ENCODE results near the gene STYXL2.

The STYXL2 gene

GRCh38 chr1:167105271-167106118, 11.6 kb downstream of the STYXL2 start:
- no peak for DNase-seq (ENCODE audit: low read depth)
- no peak overlapping the region for H3K4me3 ChIP-seq (replicated peaks; ENCODE audit: low read depth, low read length)
- TF ChIP-seq CTCF (IDR thresholded peaks at IDR 0.05; ENCODE audit: low read length, missing control alignments): no peak

- no peak for DNase-seq (ENCODE audit: low read depth)
- no peak overlapping the region for H3K4me3 ChIP-seq (replicated peaks; ENCODE audit: low read depth, low read length)
- no peak for TF ChIP-seq CTCF (IDR thresholded peaks at IDR 0.05; ENCODE audit: low read length, missing control alignments)
Measured at GRCh38 chr1:167106119-167106461, 12.2 kb downstream of the STYXL2 start.

DNA sequence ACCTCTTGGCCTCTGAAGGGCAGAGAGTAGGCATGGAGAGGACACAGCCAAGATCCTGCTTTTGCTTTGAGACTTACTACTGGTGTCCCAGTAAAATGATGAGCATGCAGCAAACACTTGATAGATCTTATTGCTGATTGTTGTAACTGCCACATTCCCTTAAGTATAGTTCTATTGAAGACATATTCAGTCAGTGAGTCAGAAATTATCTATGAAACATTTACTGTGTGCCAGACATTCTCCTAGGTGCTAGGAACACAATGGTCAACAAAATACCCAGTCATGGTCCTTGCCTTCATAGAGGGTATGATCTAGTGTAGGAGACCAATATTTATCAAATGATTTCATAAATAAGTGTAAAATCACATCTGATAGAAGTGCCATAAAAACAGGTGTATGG, 13.6 kb downstream of the STYXL2 start:
- no peak overlapping the region for H3K4me3 ChIP-seq (replicated peaks; ENCODE audit: low read depth, low read length)
- DNase-seq (ENCODE audit: low read depth): no peak
- TF ChIP-seq CTCF (IDR thresholded peaks at IDR 0.05; ENCODE audit: low read length, missing control alignments): no peak

DNA sequence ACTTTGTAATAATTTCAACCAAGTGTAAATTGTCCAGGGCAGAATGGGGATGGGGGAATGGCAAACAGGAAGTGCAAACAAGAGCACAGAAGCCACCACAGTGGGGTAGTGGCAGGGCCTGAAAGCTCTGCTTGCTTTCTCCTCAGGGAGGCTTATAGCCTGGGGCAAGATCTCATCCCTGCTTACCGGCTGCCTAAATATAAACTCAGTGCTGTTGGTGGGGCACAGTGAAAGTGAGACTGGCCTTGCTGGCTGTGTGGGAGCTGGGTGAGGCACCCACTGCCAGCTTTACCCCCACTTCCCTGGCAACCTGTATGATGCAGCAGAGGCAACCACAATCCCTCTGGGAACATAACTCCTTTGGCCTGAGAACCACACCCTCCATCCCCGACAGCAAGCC, 15.2 kb downstream of the STYXL2 start:
- DNase-seq (ENCODE audit: low read depth): no peak
- no peak for TF ChIP-seq CTCF (IDR thresholded peaks at IDR 0.05; ENCODE audit: low read length, missing control alignments)
- no peak overlapping the region for H3K4me3 ChIP-seq (replicated peaks; ENCODE audit: low read depth, low read length)

DNA sequence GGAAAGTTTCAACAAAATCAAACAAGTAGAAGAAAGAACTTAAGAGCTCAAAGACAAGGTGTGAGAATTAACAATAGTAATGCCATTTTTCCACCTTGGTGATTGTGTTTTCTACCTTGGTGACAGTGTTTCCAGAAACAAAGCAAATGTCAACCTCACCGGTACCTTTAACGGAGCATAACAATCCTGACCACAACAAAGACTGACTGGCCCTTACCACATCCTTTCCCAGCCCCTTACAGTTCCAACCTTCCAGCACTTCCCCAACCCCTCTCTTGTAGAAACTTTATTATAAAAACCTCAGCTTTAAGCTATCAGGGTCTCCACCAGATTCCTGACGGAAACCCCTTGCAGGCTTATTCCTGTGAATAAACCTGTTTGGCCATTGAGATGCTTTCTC, 16.7 kb downstream of the STYXL2 start:
- DNase-seq (ENCODE audit: low read depth): no peak
- no peak overlapping the region for H3K4me3 ChIP-seq (replicated peaks; ENCODE audit: low read depth, low read length)
- TF ChIP-seq CTCF (IDR thresholded peaks at IDR 0.05; ENCODE audit: low read length, missing control alignments): no peak

GRCh38 chr1:167111868-167112709, 18.2 kb downstream of the STYXL2 start:
- H3K4me3 ChIP-seq (replicated peaks; ENCODE audit: low read depth, low read length): no peak overlapping the region
- no peak for DNase-seq (ENCODE audit: low read depth)
- TF ChIP-seq CTCF (IDR thresholded peaks at IDR 0.05; ENCODE audit: low read length, missing control alignments): no peak
